ENCODE measurements around the gene RRBP1. TPM values are rescaled to one million over a fixed set of nuclear protein-coding genes. Genes with fewer than 3 reads are reported as not detected.

Gene RRBP1
- total RNA-seq, 1 donor: 122 TPM

- no peak for DNase-seq (ENCODE audit: insufficient read length, low spot score, missing footprints)
- TF ChIP-seq CTCF (IDR thresholded peaks at IDR 0.05; ENCODE audit: extremely low read depth, low read depth, low read length): no peak
- Histone ChIP-seq H4K20me1 (ENCODE audit: insufficient read depth, low read length) (no peaks in the 10 kb centered on the region), H2AFZ (ENCODE audit: low read length) (no peak within 1 kb of the TSS), H3K4me2 (ENCODE audit: insufficient read depth, low read length) (no peak within 1 kb of the TSS), H3K27ac (ENCODE audit: low read depth, low read length) (no peak within 1 kb of the TSS), H3K4me1 (ENCODE audit: insufficient read depth, low read length) (no peaks in the 10 kb centered on the region), H3K4me3 (ENCODE audit: insufficient read depth, low read length) (no peak within 1 kb of the TSS), H3K79me2 (ENCODE audit: insufficient read depth, low read length) (no peaks in the 10 kb centered on the region), H3K27me3 (ENCODE audit: insufficient read depth, low read length) (peaks cover 3% of the 10 kb centered on the region), H3K9me3 (ENCODE audit: low read depth, low read length) (no peaks in the 10 kb centered on the region), H3K36me3 (ENCODE audit: insufficient read depth, low read length) (no peaks in the 10 kb centered on the region)
Measured at GRCh38 chr20:17699931-17700351, 17.9 kb upstream of the RRBP1 start, which contains the start of gene BANF2. TSS of gene BANF2 (plus strand) at chr20:17699966. CDS start at chr20:17725026, 25,060 bp downstream.

GRCh38 chr20:17698384-17698783, 16.3 kb upstream of the RRBP1 start:
- no peak overlapping the region for H3K4me2 ChIP-seq (ENCODE audit: insufficient read depth, low read length)

GRCh38 chr20:17697171-17697570, 15.1 kb upstream of the RRBP1 start:
- no peaks in the 10 kb centered on the region for H3K79me2 ChIP-seq (ENCODE audit: insufficient read depth, low read length)
- H3K4me2 ChIP-seq (ENCODE audit: insufficient read depth, low read length): no peak overlapping the region
- H4K20me1 ChIP-seq (ENCODE audit: insufficient read depth, low read length): no peaks in the 10 kb centered on the region
- H3K4me1 ChIP-seq (ENCODE audit: insufficient read depth, low read length): no peaks in the 10 kb centered on the region
- H3K27me3 ChIP-seq (ENCODE audit: insufficient read depth, low read length): peaks cover 14% of the 10 kb centered on the region
- DNase-seq (ENCODE audit: insufficient read length, low spot score, missing footprints): no peak
- no peak overlapping the region for H2AFZ ChIP-seq (ENCODE audit: low read length)
- H3K36me3 ChIP-seq (ENCODE audit: insufficient read depth, low read length): no peaks in the 10 kb centered on the region
- no peak for TF ChIP-seq CTCF (IDR thresholded peaks at IDR 0.05; ENCODE audit: extremely low read depth, low read depth, low read length)
- H3K4me3 ChIP-seq (ENCODE audit: insufficient read depth, low read length): no peak overlapping the region
- H3K27ac ChIP-seq (ENCODE audit: low read depth, low read length): no peak overlapping the region
- no peaks in the 10 kb centered on the region for H3K9me3 ChIP-seq (ENCODE audit: low read depth, low read length)

More at GRCh38 chr20:17698384-17698783, 16.3 kb upstream of the RRBP1 start:
- H4K20me1 ChIP-seq (ENCODE audit: insufficient read depth, low read length): no peaks in the 10 kb centered on the region
- no peak overlapping the region for H3K27ac ChIP-seq (ENCODE audit: low read depth, low read length)
- H3K4me1 ChIP-seq (ENCODE audit: insufficient read depth, low read length): no peaks in the 10 kb centered on the region
- H2AFZ ChIP-seq (ENCODE audit: low read length): no peak overlapping the region
- TF ChIP-seq CTCF (IDR thresholded peaks at IDR 0.05; ENCODE audit: extremely low read depth, low read depth, low read length): no peak
- H3K27me3 ChIP-seq (ENCODE audit: insufficient read depth, low read length): peaks cover 9% of the 10 kb centered on the region
- H3K4me3 ChIP-seq (ENCODE audit: insufficient read depth, low read length): no peak overlapping the region
- H3K79me2 ChIP-seq (ENCODE audit: insufficient read depth, low read length): no peaks in the 10 kb centered on the region
- no peaks in the 10 kb centered on the region for H3K36me3 ChIP-seq (ENCODE audit: insufficient read depth, low read length)
- no peaks in the 10 kb centered on the region for H3K9me3 ChIP-seq (ENCODE audit: low read depth, low read length)
- no peak for DNase-seq (ENCODE audit: insufficient read length, low spot score, missing footprints)

GRCh38 chr20:17696287-17696686, 14.2 kb upstream of the RRBP1 start:
- Histone ChIP-seq H3K36me3 (ENCODE audit: insufficient read depth, low read length) (no peaks in the 10 kb centered on the region), H3K79me2 (ENCODE audit: insufficient read depth, low read length) (no peaks in the 10 kb centered on the region), H3K27me3 (ENCODE audit: insufficient read depth, low read length) (peaks cover 17% of the 10 kb centered on the region), H3K4me2 (ENCODE audit: insufficient read depth, low read length) (no peak overlapping the region), H2AFZ (ENCODE audit: low read length) (no peak overlapping the region), H4K20me1 (ENCODE audit: insufficient read depth, low read length) (no peaks in the 10 kb centered on the region), H3K9me3 (ENCODE audit: low read depth, low read length) (no peaks in the 10 kb centered on the region), H3K27ac (ENCODE audit: low read depth, low read length) (no peak overlapping the region), H3K4me3 (ENCODE audit: insufficient read depth, low read length) (no peak overlapping the region), H3K4me1 (ENCODE audit: insufficient read depth, low read length) (peaks cover 3% of the 10 kb centered on the region)
- no peak for DNase-seq (ENCODE audit: insufficient read length, low spot score, missing footprints)
- no peak for TF ChIP-seq CTCF (IDR thresholded peaks at IDR 0.05; ENCODE audit: extremely low read depth, low read depth, low read length)
